Muscle of arm (tissue), 12 donors: ENCODE measurements around the gene ADH1B. TPM values are rescaled to one million over a fixed set of nuclear protein-coding genes. Genes with fewer than 3 reads are reported as not detected.
"Not testable (repeated sequence)": the region's sequence is repeated elsewhere in the genome, so short reads cannot be mapped to it uniquely, and the experiment has no call there.

Source experiments
- DNase-seq: peaks from one replicate; pipeline ENCODE4 v3.0.0-alpha.2; 2013
- polyA plus RNA-seq, 12 donors: library from polyadenylated mRNA; unstranded; fragments of 120-200 nt; gene quantifications; one replicate each; pipeline ENCODE4 v1.2.1, GENCODE V29; 2013; ENCODE audit not compliant: insufficient read length in 12 of 12

Gene ADH1B
- polyA plus RNA-seq, 12 donors: 7.6 to 18.8 (median 10.2) TPM; not detected in 1

DNA sequence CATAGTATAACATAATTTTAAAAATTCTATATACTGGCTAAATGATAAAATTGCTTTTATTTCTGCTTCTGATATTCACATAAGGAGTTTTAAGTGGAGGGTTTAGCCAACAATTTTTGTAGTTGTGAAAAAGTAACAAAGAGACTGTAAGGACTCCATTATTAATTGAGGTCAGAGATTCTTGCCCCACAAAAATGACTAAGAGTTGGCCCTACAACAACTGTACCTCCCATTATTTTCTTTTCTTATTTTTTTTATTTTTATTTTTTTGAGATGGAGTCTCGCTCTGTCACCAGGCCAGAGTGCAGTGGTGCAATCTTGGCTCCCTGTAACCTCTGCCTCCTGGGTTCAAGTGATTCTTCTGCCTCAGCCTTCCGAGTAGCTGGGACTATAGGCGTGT is 9.4 kb upstream of the ADH1B start:
- no peak for DNase-seq

DNA sequence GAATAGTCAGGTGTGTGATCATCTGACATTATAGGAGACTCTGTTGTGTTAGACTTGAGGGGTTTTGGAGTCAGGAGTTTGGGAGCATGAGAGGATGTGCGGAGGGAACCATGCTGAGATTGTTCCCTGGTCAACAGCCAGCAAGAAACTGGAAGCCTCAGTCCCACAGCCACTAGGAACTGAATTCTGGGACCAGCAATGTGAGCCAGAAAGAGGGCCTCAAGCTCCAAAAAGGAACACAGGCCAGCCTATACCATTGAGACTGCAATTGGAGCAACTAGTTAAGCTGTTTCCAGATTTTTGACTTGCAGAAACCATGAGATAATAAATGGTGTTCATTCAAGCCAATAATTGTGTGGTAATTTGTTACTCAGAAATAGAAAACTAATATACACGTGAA is 8.7 kb upstream of the ADH1B start:
- no peak for DNase-seq

- peak; percentile 85 for DNase-seq
Observed at GRCh38 chr4:99324979-99325378, 3.8 kb upstream of the ADH1B start.

GRCh38 chr4:99324361-99324760 is 3.2 kb upstream of the ADH1B start:
- no peak for DNase-seq

- DNase-seq: no peak
Observed at GRCh38 chr4:99323756-99324155, 2.6 kb upstream of the ADH1B start.

GRCh38 chr4:99317811-99318210 is 3.4 kb downstream of the ADH1B start:
- not testable (repeated sequence) for DNase-seq

DNA sequence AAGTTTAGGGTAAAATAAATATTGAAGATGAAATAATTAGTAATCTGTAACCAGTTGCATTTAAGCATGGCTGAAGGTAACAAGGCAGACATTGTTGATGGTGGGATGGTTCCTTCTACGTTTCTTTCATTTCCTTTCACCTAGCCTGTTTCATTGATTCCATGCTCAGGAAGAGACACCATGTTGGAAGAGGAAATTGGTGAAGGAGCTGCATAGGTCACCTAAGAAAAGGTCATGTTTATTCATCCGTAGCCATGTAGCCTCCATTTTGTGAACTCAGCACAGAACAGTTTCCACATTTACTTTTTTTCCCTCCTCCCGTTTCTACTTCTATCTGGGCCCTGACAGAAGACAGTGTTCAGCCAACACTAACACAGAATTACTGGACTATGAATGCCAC is 3.8 kb downstream of the ADH1B start:
- no peak for DNase-seq

- no peak for DNase-seq
Observed at GRCh38 chr4:99315839-99316238, 5.4 kb downstream of the ADH1B start.

GRCh38 chr4:99314211-99314610 is 7.0 kb downstream of the ADH1B start:
- no peak for DNase-seq

GRCh38 chr4:99310389-99310788 is 10.8 kb downstream of the ADH1B start:
- no peak for DNase-seq

- DNase-seq: no peak
Observed at GRCh38 chr4:99305638-99306400, 15.4 kb downstream of the ADH1B start.

- DNase-seq: no peak
Observed at GRCh38 chr4:99301376-99302164, 19.6 kb downstream of the ADH1B start.

GRCh38 chr4:99300934-99301333 is 20.3 kb downstream of the ADH1B start:
- peak; percentile 85 for DNase-seq

DNA sequence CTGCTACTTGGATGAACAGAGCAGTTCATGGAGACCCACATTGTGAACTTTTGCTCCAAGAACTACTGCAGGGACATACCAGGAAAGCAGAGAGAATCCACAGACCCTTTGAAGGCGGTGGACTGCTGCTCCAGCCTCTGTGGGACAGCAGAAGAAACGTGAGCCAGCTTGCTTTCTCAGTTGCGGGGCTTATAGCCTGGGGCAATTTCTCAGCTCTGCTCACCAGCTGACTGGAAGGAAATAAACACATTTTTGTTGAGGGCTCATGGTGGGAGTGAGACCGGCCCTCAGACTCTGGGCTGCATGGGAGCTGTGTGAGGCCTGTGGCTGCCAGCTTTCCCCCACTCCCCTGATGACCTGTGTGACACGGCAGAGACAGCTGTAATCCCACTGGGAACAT is 27.8 kb downstream of the ADH1B start:
- no peak for DNase-seq

GRCh38 chr4:99290848-99291786 is 30.1 kb downstream of the ADH1B start, which contains the start of gene ADH1A:
Gene ADH1A, minus strand, starts transcription at chr4:99290985. Its CDS starts 71 bp downstream, at chr4:99290914.
- no peak for DNase-seq

DNA sequence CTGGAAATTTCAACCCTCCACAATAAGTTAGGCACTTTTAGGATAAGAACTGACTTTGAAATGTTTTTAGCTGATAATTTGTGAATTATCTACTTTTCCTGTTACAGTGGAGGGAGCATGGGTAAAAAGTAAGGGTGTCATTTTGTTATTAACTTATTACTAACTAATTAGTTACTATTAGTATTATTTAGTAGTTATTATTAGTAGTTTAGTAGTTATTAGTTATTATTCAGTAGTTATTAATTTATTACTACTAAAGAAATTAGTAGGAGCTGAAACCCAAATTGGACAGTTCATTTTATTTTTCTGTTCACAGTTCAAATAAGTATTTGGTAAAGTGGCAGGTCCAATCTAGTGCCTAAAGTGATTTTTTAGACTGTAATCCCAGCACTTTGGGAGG is 35.8 kb downstream of the ADH1B start:
- no peak for DNase-seq

- no peak for DNase-seq
Observed at GRCh38 chr4:99282731-99283130, 38.5 kb downstream of the ADH1B start.

DNA sequence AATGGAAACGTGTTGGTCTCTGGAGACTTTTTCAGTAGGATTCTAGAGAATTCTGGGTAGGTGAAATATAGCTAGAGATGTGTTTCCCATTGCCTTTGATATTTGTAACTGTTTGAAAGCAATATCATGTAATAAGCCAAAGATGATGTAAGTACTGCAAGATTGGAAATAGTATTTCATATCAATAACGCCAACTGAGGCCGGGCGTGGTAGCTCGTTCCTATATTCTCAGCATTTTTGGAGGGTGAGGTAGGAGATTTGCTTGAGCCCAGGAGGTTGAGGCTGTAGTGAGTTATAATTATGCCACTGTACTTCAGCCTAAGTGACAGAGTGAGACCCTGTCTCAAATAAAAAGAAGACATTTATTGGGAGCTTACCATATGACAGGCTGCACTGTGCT is 39.9 kb downstream of the ADH1B start:
- DNase-seq: no peak

- DNase-seq: peak; percentile 77
Observed at GRCh38 chr4:99276417-99276816, 44.8 kb downstream of the ADH1B start.

- no peak for DNase-seq
Observed at GRCh38 chr4:99275885-99276284, 45.3 kb downstream of the ADH1B start.

DNA sequence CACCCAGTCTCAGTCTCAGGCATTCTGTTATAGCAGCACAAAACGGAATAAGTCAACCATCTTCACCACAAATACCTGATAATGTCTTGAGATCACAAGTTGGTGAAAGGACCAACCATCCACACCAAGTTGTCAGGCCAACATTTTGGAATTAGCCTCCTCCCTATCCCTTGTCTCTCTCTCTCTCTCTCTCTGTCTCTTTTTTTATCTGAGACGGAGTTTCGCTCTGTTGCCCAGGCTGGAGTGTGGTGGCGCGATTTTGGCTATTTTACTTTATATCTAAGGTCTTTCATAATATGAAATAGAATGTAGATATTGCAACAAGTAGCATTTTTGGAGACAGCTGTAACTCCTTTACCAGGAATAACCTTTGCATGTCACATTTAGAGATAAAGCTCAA is 46.2 kb downstream of the ADH1B start:
- DNase-seq: no peak

DNA sequence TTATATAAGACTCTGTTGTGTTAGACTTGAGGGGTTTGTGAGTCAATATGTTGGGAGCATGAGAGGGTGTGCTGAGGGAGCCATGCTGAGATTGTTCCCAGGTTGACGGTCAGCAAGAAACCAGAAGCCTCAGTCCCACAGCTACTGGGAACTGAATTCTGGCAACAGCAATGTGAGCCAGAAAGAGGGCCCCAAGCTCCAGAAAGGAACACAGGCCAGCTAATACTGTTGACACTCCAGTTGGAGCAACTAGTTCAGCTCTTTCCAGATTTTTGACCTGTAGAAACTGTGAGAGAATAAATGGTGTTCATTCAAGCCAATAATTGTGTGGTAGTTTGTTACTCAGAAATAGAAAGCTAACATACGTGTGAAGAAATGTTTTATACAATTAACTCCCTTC is 47.5 kb downstream of the ADH1B start:
- DNase-seq: no peak
